HFF-Myc (cell line): Measurements from ENCODE around the gene RCL1.

ENCODE experiments used
- DNase-seq: peaks from one replicate; pipeline ENCODE4 v3.0.0-alpha.2; 2011; ENCODE audit warnings: low read depth; ENCODE audit errors: extremely low read depth
- H3K4me3 ChIP-seq: replicated peaks from 2 replicates; pipeline ENCODE4 v1.5.1; 2011; ENCODE audit warnings: low read depth, mild to moderate bottlenecking, control low read depth, low read length
- TF ChIP-seq, protein P1 (sequence below): IDR thresholded peaks from 2 replicates; pipeline ENCODE4 v1.5.1; 2012; ENCODE audit warnings: mild to moderate bottlenecking, low read depth, low read length, control low read depth; ENCODE audit errors: missing control alignments

RCL1 gene

GRCh38 chr9:4811824-4812223, 19.1 kb downstream of the RCL1 start:
- DNase-seq, result no peak
- TF ChIP-seq, protein P1, sequence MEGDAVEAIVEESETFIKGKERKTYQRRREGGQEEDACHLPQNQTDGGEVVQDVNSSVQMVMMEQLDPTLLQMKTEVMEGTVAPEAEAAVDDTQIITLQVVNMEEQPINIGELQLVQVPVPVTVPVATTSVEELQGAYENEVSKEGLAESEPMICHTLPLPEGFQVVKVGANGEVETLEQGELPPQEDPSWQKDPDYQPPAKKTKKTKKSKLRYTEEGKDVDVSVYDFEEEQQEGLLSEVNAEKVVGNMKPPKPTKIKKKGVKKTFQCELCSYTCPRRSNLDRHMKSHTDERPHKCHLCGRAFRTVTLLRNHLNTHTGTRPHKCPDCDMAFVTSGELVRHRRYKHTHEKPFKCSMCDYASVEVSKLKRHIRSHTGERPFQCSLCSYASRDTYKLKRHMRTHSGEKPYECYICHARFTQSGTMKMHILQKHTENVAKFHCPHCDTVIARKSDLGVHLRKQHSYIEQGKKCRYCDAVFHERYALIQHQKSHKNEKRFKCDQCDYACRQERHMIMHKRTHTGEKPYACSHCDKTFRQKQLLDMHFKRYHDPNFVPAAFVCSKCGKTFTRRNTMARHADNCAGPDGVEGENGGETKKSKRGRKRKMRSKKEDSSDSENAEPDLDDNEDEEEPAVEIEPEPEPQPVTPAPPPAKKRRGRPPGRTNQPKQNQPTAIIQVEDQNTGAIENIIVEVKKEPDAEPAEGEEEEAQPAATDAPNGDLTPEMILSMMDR, result no peak
- no peak overlapping the region for H3K4me3 ChIP-seq

GRCh38 chr9:4812858-4813257, 20.1 kb downstream of the RCL1 start:
- TF ChIP-seq, protein P1, result no peak
- DNase-seq, result no peak
- no peak overlapping the region for H3K4me3 ChIP-seq

- TF ChIP-seq, protein P1, result no peak
- no peak for DNase-seq
- H3K4me3 ChIP-seq, result no peak overlapping the region
Observed at GRCh38 chr9:4814913-4815312, 22.2 kb downstream of the RCL1 start.

GRCh38 chr9:4815381-4815956, 22.7 kb downstream of the RCL1 start:
- TF ChIP-seq, protein P1, result no peak
- H3K4me3 ChIP-seq, result no peak overlapping the region
- no peak for DNase-seq

DNA sequence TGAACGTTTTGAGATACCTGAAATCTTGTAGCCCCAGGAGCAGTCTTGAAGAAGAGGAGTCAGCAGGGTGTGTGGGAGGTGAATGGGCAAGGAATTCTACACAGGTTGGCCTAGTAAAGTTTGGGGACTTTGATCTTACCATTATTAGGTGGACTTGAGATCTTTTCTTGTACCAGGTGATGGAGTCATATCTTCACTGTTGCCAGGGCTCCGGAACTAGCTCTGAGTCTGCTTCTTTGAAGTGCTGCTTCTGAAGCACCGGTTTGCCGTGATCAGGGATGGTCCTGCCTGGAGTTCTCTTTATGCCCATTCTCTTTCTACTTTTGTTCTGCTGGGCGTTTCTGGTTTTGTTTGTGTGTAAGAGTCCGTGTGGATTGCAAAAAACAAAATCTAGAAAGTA, 27.4 kb downstream of the RCL1 start:
- TF ChIP-seq, protein P1, result no peak
- DNase-seq, result no peak
- no peak overlapping the region for H3K4me3 ChIP-seq

- no peak overlapping the region for H3K4me3 ChIP-seq
- TF ChIP-seq, protein P1, result no peak
- DNase-seq, result no peak
Observed at GRCh38 chr9:4821133-4821532, 28.4 kb downstream of the RCL1 start.

GRCh38 chr9:4822057-4822456, 29.3 kb downstream of the RCL1 start:
- no peak overlapping the region for H3K4me3 ChIP-seq
- TF ChIP-seq, protein P1, result no peak
- DNase-seq, result no peak
